Measurements from ENCODE around the gene IGFLR1. TPM values are rescaled to one million over a fixed set of nuclear protein-coding genes. Genes with fewer than 3 reads are reported as not detected.

The IGFLR1 gene
- total RNA-seq, 1 experiment from 2014 or later, result 9.9 TPM

DNA sequence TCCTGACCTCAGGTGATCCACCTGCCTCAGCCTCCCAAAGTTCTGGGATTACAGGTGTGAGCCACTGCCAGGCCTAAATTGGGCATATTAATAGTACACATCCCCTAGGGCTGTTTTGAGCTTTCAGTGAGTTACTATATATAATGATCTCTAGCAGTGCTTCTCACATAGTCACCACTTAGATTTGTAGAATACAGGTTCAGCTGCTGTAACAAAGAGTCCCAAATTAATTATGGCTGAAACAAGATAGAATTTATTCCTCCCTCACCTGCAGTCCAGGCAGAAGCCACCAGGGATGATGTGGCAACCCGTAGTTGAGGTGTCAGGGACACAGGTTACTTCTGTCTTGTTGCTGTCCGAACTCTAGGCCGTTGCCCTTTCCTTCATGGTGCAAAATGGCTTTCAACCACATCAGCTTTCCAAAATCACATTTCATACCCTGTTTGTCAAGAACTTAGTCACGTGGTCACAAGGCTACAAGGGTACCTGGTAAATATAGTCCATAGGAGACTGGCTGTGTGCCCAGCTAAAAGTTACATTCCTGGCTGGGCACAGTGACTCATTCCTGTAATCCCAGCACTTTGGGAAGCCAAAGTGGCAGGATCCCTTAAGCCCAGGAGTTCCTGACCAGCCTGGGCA lies 18.6 kb upstream of the IGFLR1 start:
- H3K9me3 Mint-ChIP-seq, result no peaks in the 10 kb centered on the region
- no peak overlapping the region for H3K4me3 Mint-ChIP-seq
- DNase-seq (ENCODE audit: low spot score) (no peak), ATAC-seq (no peak)
- ChIA-PET POLR2A (no interaction called here), CTCF (interaction anchor here (0.9 kb wide), 1 partner anchor 24 kb away, joined by 3 read pairs; no protein-coding TSS in a partner anchor)
- TF ChIP-seq ZNF317 (CRISPR knock-in tag; IDR thresholded peaks at IDR 0.05; ENCODE audit: borderline replicate concordance, low read depth) (no peak), FOXJ3 (CRISPR knock-in tag; IDR thresholded peaks at IDR 0.05; ENCODE audit: borderline replicate concordance) (no peak), NFYB (CRISPR knock-in tag; conservative IDR thresholded peaks at IDR 0.05; ENCODE audit: low read depth) (no peak)
- TF ChIP-seq, protein P1, sequence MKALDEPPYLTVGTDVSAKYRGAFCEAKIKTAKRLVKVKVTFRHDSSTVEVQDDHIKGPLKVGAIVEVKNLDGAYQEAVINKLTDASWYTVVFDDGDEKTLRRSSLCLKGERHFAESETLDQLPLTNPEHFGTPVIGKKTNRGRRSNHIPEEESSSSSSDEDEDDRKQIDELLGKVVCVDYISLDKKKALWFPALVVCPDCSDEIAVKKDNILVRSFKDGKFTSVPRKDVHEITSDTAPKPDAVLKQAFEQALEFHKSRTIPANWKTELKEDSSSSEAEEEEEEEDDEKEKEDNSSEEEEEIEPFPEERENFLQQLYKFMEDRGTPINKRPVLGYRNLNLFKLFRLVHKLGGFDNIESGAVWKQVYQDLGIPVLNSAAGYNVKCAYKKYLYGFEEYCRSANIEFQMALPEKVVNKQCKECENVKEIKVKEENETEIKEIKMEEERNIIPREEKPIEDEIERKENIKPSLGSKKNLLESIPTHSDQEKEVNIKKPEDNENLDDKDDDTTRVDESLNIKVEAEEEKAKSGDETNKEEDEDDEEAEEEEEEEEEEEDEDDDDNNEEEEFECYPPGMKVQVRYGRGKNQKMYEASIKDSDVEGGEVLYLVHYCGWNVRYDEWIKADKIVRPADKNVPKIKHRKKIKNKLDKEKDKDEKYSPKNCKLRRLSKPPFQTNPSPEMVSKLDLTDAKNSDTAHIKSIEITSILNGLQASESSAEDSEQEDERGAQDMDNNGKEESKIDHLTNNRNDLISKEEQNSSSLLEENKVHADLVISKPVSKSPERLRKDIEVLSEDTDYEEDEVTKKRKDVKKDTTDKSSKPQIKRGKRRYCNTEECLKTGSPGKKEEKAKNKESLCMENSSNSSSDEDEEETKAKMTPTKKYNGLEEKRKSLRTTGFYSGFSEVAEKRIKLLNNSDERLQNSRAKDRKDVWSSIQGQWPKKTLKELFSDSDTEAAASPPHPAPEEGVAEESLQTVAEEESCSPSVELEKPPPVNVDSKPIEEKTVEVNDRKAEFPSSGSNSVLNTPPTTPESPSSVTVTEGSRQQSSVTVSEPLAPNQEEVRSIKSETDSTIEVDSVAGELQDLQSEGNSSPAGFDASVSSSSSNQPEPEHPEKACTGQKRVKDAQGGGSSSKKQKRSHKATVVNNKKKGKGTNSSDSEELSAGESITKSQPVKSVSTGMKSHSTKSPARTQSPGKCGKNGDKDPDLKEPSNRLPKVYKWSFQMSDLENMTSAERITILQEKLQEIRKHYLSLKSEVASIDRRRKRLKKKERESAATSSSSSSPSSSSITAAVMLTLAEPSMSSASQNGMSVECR (CRISPR knock-in tag; IDR thresholded peaks at IDR 0.05; ENCODE audit: borderline replicate concordance), result no peak
- TF ChIP-seq, protein P2, sequence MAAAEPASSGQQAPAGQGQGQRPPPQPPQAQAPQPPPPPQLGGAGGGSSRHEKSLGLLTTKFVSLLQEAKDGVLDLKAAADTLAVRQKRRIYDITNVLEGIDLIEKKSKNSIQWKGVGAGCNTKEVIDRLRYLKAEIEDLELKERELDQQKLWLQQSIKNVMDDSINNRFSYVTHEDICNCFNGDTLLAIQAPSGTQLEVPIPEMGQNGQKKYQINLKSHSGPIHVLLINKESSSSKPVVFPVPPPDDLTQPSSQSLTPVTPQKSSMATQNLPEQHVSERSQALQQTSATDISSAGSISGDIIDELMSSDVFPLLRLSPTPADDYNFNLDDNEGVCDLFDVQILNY (CRISPR knock-in tag; IDR thresholded peaks at IDR 0.05), result no peak
- peaks cover 12% of the 10 kb centered on the region for H3K4me1 Mint-ChIP-seq
- H3K27ac Mint-ChIP-seq, result no peak overlapping the region
- peaks cover 19% of the 10 kb centered on the region for H3K36me3 Mint-ChIP-seq
- peaks cover 14% of the 10 kb centered on the region for H3K27me3 Mint-ChIP-seq (ENCODE audit: low read depth)

DNA sequence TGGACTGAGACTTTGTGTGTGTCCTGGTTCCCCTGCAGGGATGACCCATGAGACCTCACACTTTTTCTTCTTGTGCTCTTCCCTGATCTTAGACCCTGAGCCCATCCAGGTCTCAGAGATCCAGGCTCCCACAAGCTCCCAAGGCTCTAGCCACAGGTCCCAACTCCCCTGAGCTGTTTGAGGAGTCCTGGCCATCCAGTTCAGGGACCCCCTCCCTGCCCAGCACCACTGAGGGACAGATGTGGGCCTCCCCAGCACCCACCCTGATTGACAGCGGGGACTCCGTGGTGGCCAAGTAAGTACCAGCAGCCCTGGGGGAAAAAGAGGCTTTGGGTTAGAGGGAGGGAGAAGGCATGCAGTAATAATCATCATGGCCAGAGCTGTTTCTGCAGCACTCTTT lies 17.4 kb upstream of the IGFLR1 start:
- Mint-ChIP-seq H3K27ac (no peak overlapping the region), H3K27me3 (ENCODE audit: low read depth) (peaks cover 22% of the 10 kb centered on the region), H3K4me1 (peaks cover 16% of the 10 kb centered on the region), H3K4me3 (peak overlapping the region; percentile 94), H3K9me3 (no peaks in the 10 kb centered on the region), H3K36me3 (peaks cover 16% of the 10 kb centered on the region)
- POLR2A ChIA-PET, result no interaction called here
- no peak for ATAC-seq
- CTCF ChIA-PET, result interaction anchor here (1.0 kb wide), 1 partner anchor 25 kb away, joined by 6 read pairs; no protein-coding TSS in a partner anchor
- DNase-seq (ENCODE audit: low spot score), result no peak
- TF ChIP-seq SOX15 (CRISPR knock-in tag; IDR thresholded peaks at IDR 0.05) (no peak), JUN (CRISPR knock-in tag; IDR thresholded peaks at IDR 0.05) (no peak), ZNF121 (CRISPR knock-in tag; IDR thresholded peaks at IDR 0.05) (no peak), ZNF138 (CRISPR knock-in tag; conservative IDR thresholded peaks at IDR 0.05) (no peak), RORB (CRISPR knock-in tag; IDR thresholded peaks at IDR 0.05) (no peak), NFATC4 (CRISPR knock-in tag; IDR thresholded peaks at IDR 0.05) (no peak)
- TF ChIP-seq, protein P3, sequence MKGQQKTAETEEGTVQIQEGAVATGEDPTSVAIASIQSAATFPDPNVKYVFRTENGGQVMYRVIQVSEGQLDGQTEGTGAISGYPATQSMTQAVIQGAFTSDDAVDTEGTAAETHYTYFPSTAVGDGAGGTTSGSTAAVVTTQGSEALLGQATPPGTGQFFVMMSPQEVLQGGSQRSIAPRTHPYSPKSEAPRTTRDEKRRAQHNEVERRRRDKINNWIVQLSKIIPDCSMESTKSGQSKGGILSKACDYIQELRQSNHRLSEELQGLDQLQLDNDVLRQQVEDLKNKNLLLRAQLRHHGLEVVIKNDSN (CRISPR knock-in tag; IDR thresholded peaks at IDR 0.05), result no peak
- TF ChIP-seq, protein P4, sequence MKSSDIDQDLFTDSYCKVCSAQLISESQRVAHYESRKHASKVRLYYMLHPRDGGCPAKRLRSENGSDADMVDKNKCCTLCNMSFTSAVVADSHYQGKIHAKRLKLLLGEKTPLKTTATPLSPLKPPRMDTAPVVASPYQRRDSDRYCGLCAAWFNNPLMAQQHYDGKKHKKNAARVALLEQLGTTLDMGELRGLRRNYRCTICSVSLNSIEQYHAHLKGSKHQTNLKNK (CRISPR knock-in tag; IDR thresholded peaks at IDR 0.05), result no peak
- TF ChIP-seq, protein P5, sequence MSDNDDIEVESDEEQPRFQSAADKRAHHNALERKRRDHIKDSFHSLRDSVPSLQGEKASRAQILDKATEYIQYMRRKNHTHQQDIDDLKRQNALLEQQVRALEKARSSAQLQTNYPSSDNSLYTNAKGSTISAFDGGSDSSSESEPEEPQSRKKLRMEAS (CRISPR knock-in tag; IDR thresholded peaks at IDR 0.05), result no peak
- TF ChIP-seq, protein P6, sequence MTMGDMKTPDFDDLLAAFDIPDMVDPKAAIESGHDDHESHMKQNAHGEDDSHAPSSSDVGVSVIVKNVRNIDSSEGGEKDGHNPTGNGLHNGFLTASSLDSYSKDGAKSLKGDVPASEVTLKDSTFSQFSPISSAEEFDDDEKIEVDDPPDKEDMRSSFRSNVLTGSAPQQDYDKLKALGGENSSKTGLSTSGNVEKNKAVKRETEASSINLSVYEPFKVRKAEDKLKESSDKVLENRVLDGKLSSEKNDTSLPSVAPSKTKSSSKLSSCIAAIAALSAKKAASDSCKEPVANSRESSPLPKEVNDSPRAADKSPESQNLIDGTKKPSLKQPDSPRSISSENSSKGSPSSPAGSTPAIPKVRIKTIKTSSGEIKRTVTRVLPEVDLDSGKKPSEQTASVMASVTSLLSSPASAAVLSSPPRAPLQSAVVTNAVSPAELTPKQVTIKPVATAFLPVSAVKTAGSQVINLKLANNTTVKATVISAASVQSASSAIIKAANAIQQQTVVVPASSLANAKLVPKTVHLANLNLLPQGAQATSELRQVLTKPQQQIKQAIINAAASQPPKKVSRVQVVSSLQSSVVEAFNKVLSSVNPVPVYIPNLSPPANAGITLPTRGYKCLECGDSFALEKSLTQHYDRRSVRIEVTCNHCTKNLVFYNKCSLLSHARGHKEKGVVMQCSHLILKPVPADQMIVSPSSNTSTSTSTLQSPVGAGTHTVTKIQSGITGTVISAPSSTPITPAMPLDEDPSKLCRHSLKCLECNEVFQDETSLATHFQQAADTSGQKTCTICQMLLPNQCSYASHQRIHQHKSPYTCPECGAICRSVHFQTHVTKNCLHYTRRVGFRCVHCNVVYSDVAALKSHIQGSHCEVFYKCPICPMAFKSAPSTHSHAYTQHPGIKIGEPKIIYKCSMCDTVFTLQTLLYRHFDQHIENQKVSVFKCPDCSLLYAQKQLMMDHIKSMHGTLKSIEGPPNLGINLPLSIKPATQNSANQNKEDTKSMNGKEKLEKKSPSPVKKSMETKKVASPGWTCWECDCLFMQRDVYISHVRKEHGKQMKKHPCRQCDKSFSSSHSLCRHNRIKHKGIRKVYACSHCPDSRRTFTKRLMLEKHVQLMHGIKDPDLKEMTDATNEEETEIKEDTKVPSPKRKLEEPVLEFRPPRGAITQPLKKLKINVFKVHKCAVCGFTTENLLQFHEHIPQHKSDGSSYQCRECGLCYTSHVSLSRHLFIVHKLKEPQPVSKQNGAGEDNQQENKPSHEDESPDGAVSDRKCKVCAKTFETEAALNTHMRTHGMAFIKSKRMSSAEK (CRISPR knock-in tag; IDR thresholded peaks at IDR 0.05; ENCODE audit: borderline replicate concordance), result no peak
- TF ChIP-seq, protein P7, sequence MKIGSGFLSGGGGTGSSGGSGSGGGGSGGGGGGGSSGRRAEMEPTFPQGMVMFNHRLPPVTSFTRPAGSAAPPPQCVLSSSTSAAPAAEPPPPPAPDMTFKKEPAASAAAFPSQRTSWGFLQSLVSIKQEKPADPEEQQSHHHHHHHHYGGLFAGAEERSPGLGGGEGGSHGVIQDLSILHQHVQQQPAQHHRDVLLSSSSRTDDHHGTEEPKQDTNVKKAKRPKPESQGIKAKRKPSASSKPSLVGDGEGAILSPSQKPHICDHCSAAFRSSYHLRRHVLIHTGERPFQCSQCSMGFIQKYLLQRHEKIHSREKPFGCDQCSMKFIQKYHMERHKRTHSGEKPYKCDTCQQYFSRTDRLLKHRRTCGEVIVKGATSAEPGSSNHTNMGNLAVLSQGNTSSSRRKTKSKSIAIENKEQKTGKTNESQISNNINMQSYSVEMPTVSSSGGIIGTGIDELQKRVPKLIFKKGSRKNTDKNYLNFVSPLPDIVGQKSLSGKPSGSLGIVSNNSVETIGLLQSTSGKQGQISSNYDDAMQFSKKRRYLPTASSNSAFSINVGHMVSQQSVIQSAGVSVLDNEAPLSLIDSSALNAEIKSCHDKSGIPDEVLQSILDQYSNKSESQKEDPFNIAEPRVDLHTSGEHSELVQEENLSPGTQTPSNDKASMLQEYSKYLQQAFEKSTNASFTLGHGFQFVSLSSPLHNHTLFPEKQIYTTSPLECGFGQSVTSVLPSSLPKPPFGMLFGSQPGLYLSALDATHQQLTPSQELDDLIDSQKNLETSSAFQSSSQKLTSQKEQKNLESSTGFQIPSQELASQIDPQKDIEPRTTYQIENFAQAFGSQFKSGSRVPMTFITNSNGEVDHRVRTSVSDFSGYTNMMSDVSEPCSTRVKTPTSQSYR (CRISPR knock-in tag; IDR thresholded peaks at IDR 0.05), result no peak
- TF ChIP-seq, protein P8, sequence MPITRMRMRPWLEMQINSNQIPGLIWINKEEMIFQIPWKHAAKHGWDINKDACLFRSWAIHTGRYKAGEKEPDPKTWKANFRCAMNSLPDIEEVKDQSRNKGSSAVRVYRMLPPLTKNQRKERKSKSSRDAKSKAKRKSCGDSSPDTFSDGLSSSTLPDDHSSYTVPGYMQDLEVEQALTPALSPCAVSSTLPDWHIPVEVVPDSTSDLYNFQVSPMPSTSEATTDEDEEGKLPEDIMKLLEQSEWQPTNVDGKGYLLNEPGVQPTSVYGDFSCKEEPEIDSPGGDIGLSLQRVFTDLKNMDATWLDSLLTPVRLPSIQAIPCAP (CRISPR knock-in tag; IDR thresholded peaks at IDR 0.05), result no peak
- TF ChIP-seq, protein P9, sequence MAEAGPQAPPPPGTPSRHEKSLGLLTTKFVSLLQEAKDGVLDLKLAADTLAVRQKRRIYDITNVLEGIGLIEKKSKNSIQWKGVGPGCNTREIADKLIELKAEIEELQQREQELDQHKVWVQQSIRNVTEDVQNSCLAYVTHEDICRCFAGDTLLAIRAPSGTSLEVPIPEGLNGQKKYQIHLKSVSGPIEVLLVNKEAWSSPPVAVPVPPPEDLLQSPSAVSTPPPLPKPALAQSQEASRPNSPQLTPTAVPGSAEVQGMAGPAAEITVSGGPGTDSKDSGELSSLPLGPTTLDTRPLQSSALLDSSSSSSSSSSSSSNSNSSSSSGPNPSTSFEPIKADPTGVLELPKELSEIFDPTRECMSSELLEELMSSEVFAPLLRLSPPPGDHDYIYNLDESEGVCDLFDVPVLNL (CRISPR knock-in tag; IDR thresholded peaks at IDR 0.05; ENCODE audit: borderline replicate concordance, low read depth), result no peak
